ENCODE measurements around the gene TTBK1.

- TF ChIP-seq CTCF (conservative IDR thresholded peaks at IDR 0.05; ENCODE audit: low read depth, low read length) (no peak), CEBPB (IDR thresholded peaks at IDR 0.05; ENCODE audit: low read depth, low read length) (no peak), USF2 (IDR thresholded peaks at IDR 0.05; ENCODE audit: low read depth, low read length) (no peak), POLR2A (IDR thresholded peaks at IDR 0.05; ENCODE audit: low read depth, low read length) (no peak), FOS (IDR thresholded peaks at IDR 0.05; ENCODE audit: low read depth, low read length) (no peak), RAD21 (IDR thresholded peaks at IDR 0.05; ENCODE audit: low read length) (no peak)
Measured at GRCh38 chr6:43221046-43221972, 22.0 kb upstream of the TTBK1 start.
